NB4 (cell line): ENCODE data around the gene CPT1C.
A peak's percentile ranks its signal among the peaks of the same experiment; 100 is the strongest.

ENCODE experiments used
- DNase-seq: peaks from one replicate; pipeline ENCODE4 v3.0.0; 2010; ENCODE audit warnings: low read depth
- H3K4me3 ChIP-seq: one replicate; pipeline ENCODE4 v1.5.1; 2011; ENCODE audit warnings: mild to moderate bottlenecking, low read depth, low read length, moderate library complexity
- CTCF ChIP-seq: IDR thresholded peaks from one replicate; pipeline ENCODE4 v1.5.1; 2012; ENCODE audit warnings: low read depth, low read length
- MAX ChIP-seq: IDR thresholded peaks from 2 replicates; pipeline ENCODE4 v1.6.1; 2011; ENCODE audit warnings: low read depth, low read length
- MYC ChIP-seq: IDR thresholded peaks from 2 replicates; pipeline ENCODE4 v1.6.1; 2011; ENCODE audit warnings: low read depth, low read length
- POLR2A ChIP-seq: IDR thresholded peaks from 2 replicates; pipeline ENCODE4 v1.6.1; 2011; ENCODE audit warnings: mild to moderate bottlenecking; ENCODE audit not compliant: insufficient read length; ENCODE audit errors: extremely low read depth

CPT1C gene

GRCh38 chr19:49679771-49680413 is 11.0 kb upstream of the CPT1C start:
- DNase-seq, result no peak
- H3K4me3 ChIP-seq, result no peak overlapping the region
- TF ChIP-seq CTCF, result no peak
- no peak for TF ChIP-seq MYC
- no peak for TF ChIP-seq POLR2A
- TF ChIP-seq MAX, result no peak

- H3K4me3 ChIP-seq, result no peak overlapping the region
Observed at GRCh38 chr19:49680421-49681351, 10.2 kb upstream of the CPT1C start.

GRCh38 chr19:49681830-49682229 is 9.1 kb upstream of the CPT1C start:
- DNase-seq, result no peak
- no peak overlapping the region for H3K4me3 ChIP-seq
- TF ChIP-seq MYC, result no peak
- TF ChIP-seq POLR2A, result no peak
- TF ChIP-seq CTCF, result no peak
- no peak for TF ChIP-seq MAX

More at GRCh38 chr19:49680421-49681351, 10.2 kb upstream of the CPT1C start:
- TF ChIP-seq MAX, result peak; percentile 48
- TF ChIP-seq MYC, result no peak; the same call in 1 of the 2 replicates
- peak; percentile 95 for TF ChIP-seq CTCF
- TF ChIP-seq POLR2A, result no peak
- peak; percentile 86 for DNase-seq

GRCh38 chr19:49682274-49682673 is 8.6 kb upstream of the CPT1C start:
- DNase-seq, result no peak
- no peak for TF ChIP-seq POLR2A
- no peak for TF ChIP-seq CTCF
- TF ChIP-seq MYC, result no peak
- no peak for TF ChIP-seq MAX

GRCh38 chr19:49683814-49684250 is 7.1 kb upstream of the CPT1C start:
- H3K4me3 ChIP-seq, result no peak overlapping the region
- DNase-seq, result no peak
- no peak for TF ChIP-seq MYC
- no peak for TF ChIP-seq CTCF

More at GRCh38 chr19:49682274-49682673, 8.6 kb upstream of the CPT1C start:
- H3K4me3 ChIP-seq, result no peak overlapping the region
